GM21786 (cell line): Measurements from ENCODE around the gene TSKU.
"Not testable (repeated sequence)": the region's sequence is repeated elsewhere in the genome, so short reads cannot be mapped to it uniquely, and the experiment has no call there.

Experiments
- ATAC-seq: cut with Tn5 transposase; IDR thresholded peaks from one replicate; pipeline ENCODE4 v1.9.1; 2021; ENCODE audit not compliant: unreplicated experiment

The TSKU gene

GRCh38 chr11:76823481-76824028 lies 40.4 kb downstream of the TSKU start:
- ATAC-seq, result no peak

- ATAC-seq, result no peak
Observed at GRCh38 chr11:76824083-76824939, 41.2 kb downstream of the TSKU start.

DNA sequence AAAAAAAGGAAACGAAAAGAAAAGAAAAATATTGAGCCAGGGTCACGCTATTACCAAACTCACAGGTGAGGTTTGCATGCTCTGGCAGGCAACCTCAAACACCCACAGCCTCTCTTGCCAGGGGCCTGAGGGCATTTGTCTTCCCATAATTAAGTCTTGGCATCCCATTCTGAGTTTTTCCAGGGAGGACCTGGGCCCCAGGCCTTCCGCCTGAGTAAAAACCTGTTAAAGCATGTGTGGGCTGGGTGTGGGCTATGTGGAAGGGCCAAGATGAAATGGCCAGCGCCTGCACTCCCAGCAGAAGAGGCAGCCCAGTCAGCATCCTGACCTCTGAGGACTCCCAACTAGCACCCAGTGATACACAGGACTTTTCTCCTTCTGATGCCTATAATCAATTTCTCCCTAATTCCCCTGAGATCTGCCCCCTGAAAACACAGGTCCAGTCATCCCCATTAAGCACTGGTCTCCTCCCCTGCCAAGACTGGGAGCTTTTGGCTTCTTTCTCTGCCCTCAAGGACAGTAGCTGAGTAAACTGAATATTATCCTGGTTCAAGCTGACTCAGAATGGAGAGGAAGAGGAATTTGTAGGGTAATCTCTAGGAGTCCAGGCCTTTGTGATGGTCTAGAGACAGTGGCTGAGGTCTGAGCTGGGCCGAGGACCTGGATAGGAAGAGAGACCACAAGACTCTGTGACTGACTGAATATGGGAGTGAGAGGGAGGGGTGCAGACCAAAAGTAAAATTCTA lies 42.0 kb downstream of the TSKU start:
- ATAC-seq, result no peak

GRCh38 chr11:76825726-76826396 lies 42.7 kb downstream of the TSKU start:
- ATAC-seq, result no peak

DNA sequence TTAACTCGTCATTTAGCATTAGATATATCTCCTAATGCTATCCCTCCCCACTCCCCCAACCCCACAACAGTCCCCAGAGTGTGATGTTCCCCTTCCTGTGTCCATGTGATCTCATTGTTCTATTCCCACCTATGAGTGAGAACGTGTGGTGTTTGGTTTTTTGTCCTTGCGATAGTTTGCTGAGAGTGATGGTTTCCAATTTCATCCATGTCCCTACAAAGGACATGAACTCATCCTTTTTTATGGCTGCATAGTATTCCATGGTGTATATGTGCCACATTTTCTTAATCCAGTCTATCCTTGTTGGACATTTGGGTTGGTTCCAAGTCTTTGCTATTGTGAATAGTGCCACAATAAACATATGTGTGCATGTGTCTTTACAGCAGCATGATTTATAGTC lies 43.4 kb downstream of the TSKU start:
- ATAC-seq, result not testable (repeated sequence)

DNA sequence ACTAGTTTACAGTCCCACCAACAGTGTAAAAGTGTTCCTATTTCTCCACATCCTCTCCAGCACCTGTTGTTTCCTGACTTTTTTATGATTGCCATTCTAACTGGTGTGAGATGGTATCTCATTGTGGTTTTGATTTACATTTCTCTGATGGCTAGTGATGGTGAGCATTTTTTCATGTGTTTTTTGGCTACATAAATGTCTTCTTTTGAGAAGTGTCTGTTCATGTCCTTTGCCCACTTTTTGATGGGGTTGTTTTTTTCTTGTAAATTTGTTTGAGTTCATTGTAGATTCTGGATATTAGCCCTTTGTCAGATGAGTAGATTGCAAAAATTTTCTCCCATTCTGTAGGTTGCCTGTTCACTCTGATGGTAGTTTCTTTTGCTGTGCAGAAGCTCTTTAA lies 43.8 kb downstream of the TSKU start:
- not testable (repeated sequence) for ATAC-seq

GRCh38 chr11:76830639-76831327 lies 47.6 kb downstream of the TSKU start:
- no peak for ATAC-seq

DNA sequence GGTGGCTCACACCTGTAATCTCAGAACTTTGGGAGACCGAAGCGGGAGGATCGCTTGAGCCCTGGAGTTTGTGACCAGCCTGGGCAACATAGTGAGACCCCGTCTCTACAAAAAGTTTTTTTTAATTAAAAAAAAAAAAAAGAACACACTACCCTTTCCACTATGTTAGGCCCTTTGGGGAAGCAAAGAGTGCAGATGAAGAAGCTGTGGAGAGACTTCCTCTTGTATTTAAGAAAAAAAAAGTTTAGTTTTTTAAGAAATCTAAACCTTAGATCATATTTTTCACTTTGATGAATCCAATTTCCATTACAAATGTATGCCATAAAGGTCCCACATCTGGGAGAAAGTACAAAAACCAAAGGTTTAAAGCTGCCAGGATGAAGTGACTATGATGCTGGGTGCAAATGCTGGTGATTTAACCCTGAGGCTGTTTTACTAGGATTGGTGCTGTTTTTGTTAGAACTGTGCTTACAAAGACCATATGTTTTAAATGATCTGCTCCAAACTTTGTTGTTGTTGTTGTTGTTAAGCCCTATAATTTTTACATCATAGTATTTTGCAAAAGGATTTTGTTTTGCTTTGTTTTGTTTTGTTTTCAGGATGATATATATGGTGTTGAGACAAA lies 48.6 kb downstream of the TSKU start:
- no peak for ATAC-seq

DNA sequence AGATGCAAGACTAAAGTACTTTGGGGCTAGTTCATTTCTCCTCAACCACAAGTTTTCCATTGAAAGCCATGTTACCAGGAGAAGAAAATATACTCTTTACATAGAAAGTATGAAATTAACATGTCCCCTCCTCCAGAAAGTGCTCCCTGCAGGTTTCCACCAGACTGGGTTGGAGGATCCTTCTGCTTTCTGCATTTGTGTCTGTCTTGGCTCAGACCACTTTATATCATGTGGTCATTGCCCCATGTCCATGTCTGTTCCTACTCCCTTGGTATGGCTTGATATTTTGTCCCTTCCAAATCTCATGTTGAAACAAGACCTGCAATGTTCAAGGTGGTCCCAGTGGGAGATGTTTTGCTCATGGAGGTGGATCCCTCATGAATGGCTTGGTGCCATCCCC lies 49.2 kb downstream of the TSKU start:
- no peak for ATAC-seq

DNA sequence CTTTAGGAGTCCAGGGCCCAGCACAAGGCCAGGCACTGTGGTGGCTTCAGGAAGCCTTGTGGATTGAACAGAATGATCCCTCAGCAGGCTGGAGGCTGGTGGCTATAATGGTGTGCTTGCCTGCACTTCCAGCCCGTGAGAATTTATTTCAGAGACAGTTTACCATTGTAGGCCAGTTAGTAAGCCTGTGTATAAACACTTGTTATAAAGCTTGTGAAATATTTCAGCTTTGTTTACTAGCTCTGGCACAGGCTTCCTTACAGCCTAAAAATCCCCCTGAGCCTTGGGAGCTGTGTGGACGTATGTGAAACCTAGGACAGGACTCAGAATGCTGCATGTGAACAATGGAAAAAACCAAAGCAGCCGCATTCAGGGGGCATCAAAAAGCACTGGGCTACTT lies 51.0 kb downstream of the TSKU start:
- no peak for ATAC-seq

GRCh38 chr11:76835036-76835435 lies 51.9 kb downstream of the TSKU start:
- ATAC-seq, result no peak

- no peak for ATAC-seq
Observed at GRCh38 chr11:76835928-76836612, 52.9 kb downstream of the TSKU start.

- ATAC-seq, result no peak
Observed at GRCh38 chr11:76836613-76837291, 53.6 kb downstream of the TSKU start.

DNA sequence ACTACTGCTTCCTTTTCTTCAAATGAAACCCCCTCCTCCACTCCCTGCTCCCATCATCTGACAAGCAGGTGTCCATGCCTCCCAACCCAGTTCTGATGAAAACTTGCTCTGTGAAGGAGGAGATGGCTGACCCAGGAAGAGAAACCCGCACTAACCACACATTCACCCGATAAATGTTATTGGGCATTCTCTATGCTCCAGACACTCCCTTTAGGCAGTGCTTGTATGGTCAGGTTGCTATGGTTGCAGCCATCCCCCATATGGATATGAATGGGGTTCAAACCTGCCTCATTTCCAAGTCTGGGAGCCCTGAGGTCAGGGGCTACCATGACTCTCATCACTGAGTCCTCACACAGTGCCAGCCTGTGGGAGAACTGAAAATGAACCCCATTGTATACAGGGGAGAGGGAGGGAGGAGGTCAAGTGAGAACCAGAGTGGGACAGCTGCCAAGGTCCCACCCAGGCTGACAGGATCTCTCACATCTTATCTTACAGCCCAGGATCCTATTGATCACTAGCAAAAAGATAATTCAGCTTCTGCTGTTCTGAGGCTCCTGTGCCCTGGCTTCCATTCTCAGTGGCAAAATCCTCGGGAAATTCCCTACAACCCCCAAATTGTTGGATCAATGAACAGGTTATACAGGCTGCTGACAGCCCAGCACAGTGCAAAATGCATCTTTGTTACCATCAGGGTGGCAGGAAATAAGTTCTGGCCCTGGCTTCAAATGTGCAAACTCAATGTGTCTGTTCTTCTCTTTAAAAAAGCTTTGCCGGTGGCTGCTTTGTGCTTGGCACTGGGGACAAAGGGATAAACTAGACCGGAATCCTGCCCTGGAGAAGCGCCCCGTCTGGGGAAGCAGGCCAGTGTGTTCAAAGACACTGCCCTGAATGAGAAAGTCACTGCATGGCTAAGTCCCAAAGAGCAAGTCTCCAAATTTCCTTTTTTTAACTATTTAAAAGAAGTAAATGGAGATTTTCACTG lies 54.8 kb downstream of the TSKU start:
- ATAC-seq, result no peak

DNA sequence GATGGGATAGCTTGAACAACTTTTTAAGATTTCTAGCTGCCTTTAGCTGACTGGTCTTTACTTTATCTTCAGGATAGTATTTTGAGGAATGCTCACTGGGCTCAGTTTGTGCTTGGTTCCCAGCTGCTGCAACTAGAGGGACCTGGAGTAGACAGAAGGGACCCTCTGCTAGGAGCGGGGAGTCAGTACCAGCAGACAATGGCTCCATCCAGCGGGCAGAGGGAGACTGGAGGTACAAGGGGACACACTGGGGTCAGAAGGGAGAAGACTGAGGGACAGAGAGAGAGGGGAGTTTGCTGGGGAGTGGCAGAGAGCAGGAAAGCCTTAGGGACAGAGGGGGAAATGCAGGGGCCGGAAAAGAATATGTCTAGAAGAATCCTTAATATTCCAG lies 55.5 kb downstream of the TSKU start:
- ATAC-seq, result no peak

- no peak for ATAC-seq
Observed at GRCh38 chr11:76839311-76839710, 56.2 kb downstream of the TSKU start.

DNA sequence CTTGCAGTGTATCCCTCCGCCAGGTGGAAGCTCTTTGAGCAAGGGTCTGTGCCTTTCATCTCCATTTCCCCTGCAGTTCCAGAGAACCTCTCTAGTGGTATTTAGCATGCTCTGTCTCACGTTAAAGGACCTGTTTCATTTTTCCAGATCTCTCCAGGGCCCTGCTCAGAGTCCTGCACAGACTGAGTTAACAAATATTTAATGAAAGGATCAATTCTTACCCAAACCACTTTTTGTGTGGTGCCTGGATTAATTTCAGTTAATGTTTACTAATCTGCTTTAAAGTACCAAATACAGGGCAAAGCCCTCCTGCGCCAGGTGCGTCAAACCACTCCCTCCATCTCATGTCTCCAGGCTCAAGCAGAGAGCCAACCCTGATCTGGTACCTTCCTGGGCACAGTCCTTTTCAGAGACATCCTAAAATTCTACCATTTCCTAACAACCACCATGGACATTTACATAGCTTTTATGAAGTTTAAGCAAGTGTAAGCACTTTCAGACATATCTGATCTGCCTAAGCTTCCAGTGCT lies 58.8 kb downstream of the TSKU start:
- ATAC-seq, result no peak

DNA sequence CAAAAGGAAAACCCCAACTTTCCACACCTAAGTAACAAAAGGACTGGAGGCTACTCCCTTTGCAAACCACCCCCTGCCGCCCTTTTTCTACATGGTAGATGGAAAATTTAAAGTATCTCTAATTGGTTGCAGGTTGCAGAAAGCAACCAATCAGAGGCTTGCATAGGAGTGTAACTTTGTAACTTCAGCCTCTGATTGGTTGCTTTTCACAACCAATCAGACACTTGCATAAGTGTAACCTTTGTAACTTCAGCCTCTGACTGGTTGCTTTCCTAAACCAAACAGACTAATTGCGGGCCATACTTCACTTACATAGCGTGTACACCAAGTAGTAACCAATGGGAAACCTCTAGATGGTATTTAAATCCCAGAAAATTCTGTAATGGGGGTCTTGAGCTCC lies 60.8 kb downstream of the TSKU start:
- ATAC-seq, result no peak
